ENCODE measurements around the gene THOC6.

Gene THOC6

DNA sequence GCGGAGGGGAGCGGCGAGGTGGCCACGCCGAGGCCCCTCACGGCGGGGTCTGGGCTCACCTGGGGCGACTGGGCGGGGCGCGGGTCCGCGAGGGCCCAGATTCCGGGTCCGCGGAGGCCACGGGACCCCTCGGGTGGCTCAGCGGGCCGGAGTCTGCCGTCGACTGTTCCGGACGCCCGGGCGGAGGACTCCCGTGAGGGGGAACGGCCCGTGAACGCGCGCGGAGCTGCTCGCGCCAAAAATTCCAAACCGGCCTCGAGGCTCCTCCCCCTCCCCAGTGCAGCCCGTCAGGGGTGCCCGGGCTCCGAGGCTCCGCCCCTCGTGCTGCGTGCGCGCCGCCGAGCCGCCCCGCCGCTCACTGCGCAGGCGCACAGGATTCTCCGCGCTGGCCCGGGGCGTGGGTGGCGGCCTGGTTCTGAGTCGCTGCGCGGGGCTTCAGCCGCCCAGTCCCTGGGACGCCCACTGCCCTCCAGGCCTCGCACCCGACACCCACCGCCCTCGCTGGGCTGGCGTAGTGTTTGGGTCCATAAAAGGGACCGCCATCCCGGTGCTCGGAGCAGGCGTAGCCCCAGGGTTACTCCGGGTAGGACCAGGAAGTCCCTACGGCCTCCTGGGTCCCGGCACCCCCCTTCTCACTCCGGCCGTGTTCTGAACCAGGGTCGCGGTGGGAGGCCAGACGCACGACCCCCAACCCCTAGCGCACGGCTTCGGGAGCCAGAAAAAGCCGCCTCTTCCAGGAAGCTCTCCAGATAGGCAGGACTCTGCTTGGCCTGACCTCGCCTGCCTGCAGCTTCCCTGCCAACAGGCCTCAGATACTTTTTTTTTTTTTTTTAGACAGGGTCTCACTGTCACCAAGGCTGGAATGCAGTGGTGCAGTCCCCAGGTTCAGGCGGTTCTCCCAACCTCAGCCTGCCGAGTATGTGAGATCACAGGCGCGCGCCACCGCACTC is 43.3 kb upstream of the THOC6 start, which contains the start of gene PKMYT1:
PKMYT1 (minus strand) TSS at position 220 of the 950 bp plus-strand sequence. CDS start 789 bp downstream, outside the sequence.
- Histone ChIP-seq H3K4me1 (ENCODE audit: control insufficient read depth, insufficient read depth, low read length) (no peaks in the 10 kb centered on the region), H3K27ac (ENCODE audit: extremely low read depth, low read depth, low read length) (peak within 1 kb of the TSS; percentile 86), H3K36me3 (ENCODE audit: control insufficient read depth in 2 of 2, insufficient read depth in 1 of 2, low read length in 2 of 2) (peaks cover 3 to 29% of the 10 kb centered on the region in 2 experiments; a peak in 2 of 3 replicates), H3K4me3 (ENCODE audit: low read depth, low read length) (peak within 1 kb of the TSS; percentile 84), H3K9me3 (ENCODE audit: control insufficient read depth, insufficient read depth, low read depth, low read length) (no peaks in the 10 kb centered on the region)
- ChIA-PET POLR2A (interaction anchor here (0.8 to 2.2 kb wide), 13 partner anchors 7 to 154 kb away, joined by 3 to 25 read pairs (median 4); partner anchors contain the start of genes FLYWCH1, FLYWCH2, KREMEN2 and PAQR4), CTCF (interaction anchor here (0.6 to 2.8 kb wide), 4 partner anchors 9 to 54 kb away, joined by 3 to 12 read pairs (median 6); partner anchors contain the start of gene PAQR4)
- TF ChIP-seq SP2 (tag by site-specific recombination; IDR thresholded peaks at IDR 0.05) (peak; percentile 53), ZNF510 (tag by site-specific recombination; IDR thresholded peaks at IDR 0.05; ENCODE audit: insufficient replicate concordance) (no peak), ZXDB (tag by site-specific recombination; IDR thresholded peaks at IDR 0.05) (peak; percentile 30), ZNF660 (tag by site-specific recombination; IDR thresholded peaks at IDR 0.05) (0 out of 2 replicates have a peak, but pooled peaks have one; percentile 45), ZFHX2 (tag by site-specific recombination; conservative IDR thresholded peaks at IDR 0.05) (peak; percentile 98), GLIS1 (tag by site-specific recombination; IDR thresholded peaks at IDR 0.05) (0 out of 2 replicates have a peak, but pooled peaks have one; percentile 7), ZNF324 (tag by site-specific recombination; IDR thresholded peaks at IDR 0.05) (0 out of 2 replicates have a peak, but pooled peaks have one; percentile 36), IKZF3 (tag by site-specific recombination; IDR thresholded peaks at IDR 0.05) (0 out of 2 replicates have a peak, but pooled peaks have one; percentile 14), EGR2 (tag by site-specific recombination; IDR thresholded peaks at IDR 0.05; ENCODE audit: low read depth) (peak; percentile 93), SP7 (tag by site-specific recombination; IDR thresholded peaks at IDR 0.05) (peak; percentile 42; the same call in 1 of the 2 replicates), ZNF335 (tag by site-specific recombination; conservative IDR thresholded peaks at IDR 0.05) (peak; percentile 94), ZEB2 (tag by site-specific recombination; IDR thresholded peaks at IDR 0.05) (0 out of 2 replicates have a peak, but pooled peaks have one; percentile 32), SP3 (tag by site-specific recombination; IDR thresholded peaks at IDR 0.05) (peak; percentile 52), KLF16 (tag by site-specific recombination; IDR thresholded peaks at IDR 0.05) (peak; percentile 60; the same call in 1 of the 2 replicates), YY1 (tag by site-specific recombination; IDR thresholded peaks at IDR 0.05) (0 out of 2 replicates have a peak, but pooled peaks have one; percentile 22), ZNF2 (tag by site-specific recombination; IDR thresholded peaks at IDR 0.05) (peak; percentile 33; the same call in 1 of the 2 replicates), ZNF785 (tag by site-specific recombination; IDR thresholded peaks at IDR 0.05) (0 out of 2 replicates have a peak, but pooled peaks have one; percentile 2), ZNF175 (tag by site-specific recombination; IDR thresholded peaks at IDR 0.05) (no peak), ZNF76 (tag by site-specific recombination; IDR thresholded peaks at IDR 0.05; ENCODE audit: borderline replicate concordance, low read depth) (peak; percentile 78), ZBTB48 (tag by site-specific recombination; IDR thresholded peaks at IDR 0.05) (peak; percentile 60), ZNF19 (tag by site-specific recombination; IDR thresholded peaks at IDR 0.05; ENCODE audit: low read depth) (no peak)
- TF ChIP-seq, protein P1, sequence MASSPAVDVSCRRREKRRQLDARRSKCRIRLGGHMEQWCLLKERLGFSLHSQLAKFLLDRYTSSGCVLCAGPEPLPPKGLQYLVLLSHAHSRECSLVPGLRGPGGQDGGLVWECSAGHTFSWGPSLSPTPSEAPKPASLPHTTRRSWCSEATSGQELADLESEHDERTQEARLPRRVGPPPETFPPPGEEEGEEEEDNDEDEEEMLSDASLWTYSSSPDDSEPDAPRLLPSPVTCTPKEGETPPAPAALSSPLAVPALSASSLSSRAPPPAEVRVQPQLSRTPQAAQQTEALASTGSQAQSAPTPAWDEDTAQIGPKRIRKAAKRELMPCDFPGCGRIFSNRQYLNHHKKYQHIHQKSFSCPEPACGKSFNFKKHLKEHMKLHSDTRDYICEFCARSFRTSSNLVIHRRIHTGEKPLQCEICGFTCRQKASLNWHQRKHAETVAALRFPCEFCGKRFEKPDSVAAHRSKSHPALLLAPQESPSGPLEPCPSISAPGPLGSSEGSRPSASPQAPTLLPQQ (tag by site-specific recombination; IDR thresholded peaks at IDR 0.05), result 0 out of 2 replicates have a peak, but pooled peaks have one; percentile 37
- TF ChIP-seq, protein P2, sequence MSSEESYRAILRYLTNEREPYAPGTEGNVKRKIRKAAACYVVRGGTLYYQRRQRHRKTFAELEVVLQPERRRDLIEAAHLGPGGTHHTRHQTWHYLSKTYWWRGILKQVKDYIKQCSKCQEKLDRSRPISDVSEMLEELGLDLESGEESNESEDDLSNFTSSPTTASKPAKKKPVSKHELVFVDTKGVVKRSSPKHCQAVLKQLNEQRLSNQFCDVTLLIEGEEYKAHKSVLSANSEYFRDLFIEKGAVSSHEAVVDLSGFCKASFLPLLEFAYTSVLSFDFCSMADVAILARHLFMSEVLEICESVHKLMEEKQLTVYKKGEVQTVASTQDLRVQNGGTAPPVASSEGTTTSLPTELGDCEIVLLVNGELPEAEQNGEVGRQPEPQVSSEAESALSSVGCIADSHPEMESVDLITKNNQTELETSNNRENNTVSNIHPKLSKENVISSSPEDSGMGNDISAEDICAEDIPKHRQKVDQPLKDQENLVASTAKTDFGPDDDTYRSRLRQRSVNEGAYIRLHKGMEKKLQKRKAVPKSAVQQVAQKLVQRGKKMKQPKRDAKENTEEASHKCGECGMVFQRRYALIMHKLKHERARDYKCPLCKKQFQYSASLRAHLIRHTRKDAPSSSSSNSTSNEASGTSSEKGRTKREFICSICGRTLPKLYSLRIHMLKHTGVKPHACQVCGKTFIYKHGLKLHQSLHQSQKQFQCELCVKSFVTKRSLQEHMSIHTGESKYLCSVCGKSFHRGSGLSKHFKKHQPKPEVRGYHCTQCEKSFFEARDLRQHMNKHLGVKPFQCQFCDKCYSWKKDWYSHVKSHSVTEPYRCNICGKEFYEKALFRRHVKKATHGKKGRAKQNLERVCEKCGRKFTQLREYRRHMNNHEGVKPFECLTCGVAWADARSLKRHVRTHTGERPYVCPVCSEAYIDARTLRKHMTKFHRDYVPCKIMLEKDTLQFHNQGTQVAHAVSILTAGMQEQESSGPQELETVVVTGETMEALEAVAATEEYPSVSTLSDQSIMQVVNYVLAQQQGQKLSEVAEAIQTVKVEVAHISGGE (tag by site-specific recombination; conservative IDR thresholded peaks at IDR 0.05; ENCODE audit: low read depth), result peak; percentile 46; the same call in 1 of the 2 replicates
- TF ChIP-seq, protein P3, sequence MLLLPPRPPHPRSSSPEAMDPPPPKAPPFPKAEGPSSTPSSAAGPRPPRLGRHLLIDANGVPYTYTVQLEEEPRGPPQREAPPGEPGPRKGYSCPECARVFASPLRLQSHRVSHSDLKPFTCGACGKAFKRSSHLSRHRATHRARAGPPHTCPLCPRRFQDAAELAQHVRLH (tag by site-specific recombination; IDR thresholded peaks at IDR 0.05), result peak; percentile 40; the same call in 1 of the 2 replicates
- TF ChIP-seq, protein P4, sequence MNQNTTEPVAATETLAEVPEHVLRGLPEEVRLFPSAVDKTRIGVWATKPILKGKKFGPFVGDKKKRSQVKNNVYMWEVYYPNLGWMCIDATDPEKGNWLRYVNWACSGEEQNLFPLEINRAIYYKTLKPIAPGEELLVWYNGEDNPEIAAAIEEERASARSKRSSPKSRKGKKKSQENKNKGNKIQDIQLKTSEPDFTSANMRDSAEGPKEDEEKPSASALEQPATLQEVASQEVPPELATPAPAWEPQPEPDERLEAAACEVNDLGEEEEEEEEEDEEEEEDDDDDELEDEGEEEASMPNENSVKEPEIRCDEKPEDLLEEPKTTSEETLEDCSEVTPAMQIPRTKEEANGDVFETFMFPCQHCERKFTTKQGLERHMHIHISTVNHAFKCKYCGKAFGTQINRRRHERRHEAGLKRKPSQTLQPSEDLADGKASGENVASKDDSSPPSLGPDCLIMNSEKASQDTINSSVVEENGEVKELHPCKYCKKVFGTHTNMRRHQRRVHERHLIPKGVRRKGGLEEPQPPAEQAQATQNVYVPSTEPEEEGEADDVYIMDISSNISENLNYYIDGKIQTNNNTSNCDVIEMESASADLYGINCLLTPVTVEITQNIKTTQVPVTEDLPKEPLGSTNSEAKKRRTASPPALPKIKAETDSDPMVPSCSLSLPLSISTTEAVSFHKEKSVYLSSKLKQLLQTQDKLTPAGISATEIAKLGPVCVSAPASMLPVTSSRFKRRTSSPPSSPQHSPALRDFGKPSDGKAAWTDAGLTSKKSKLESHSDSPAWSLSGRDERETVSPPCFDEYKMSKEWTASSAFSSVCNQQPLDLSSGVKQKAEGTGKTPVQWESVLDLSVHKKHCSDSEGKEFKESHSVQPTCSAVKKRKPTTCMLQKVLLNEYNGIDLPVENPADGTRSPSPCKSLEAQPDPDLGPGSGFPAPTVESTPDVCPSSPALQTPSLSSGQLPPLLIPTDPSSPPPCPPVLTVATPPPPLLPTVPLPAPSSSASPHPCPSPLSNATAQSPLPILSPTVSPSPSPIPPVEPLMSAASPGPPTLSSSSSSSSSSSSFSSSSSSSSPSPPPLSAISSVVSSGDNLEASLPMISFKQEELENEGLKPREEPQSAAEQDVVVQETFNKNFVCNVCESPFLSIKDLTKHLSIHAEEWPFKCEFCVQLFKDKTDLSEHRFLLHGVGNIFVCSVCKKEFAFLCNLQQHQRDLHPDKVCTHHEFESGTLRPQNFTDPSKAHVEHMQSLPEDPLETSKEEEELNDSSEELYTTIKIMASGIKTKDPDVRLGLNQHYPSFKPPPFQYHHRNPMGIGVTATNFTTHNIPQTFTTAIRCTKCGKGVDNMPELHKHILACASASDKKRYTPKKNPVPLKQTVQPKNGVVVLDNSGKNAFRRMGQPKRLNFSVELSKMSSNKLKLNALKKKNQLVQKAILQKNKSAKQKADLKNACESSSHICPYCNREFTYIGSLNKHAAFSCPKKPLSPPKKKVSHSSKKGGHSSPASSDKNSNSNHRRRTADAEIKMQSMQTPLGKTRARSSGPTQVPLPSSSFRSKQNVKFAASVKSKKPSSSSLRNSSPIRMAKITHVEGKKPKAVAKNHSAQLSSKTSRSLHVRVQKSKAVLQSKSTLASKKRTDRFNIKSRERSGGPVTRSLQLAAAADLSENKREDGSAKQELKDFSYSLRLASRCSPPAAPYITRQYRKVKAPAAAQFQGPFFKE (tag by site-specific recombination; IDR thresholded peaks at IDR 0.05; ENCODE audit: borderline replicate concordance), result no peak

Data from HEK293 (cell line).